Urinary bladder (tissue), 4 donors: Measurements from ENCODE around the gene KCTD21. TPM values are rescaled to one million over a fixed set of nuclear protein-coding genes. Genes with fewer than 3 reads are reported as not detected.

ENCODE experiments used
- DNase-seq: peaks from one replicate; pipeline ENCODE4 v3.0.0-alpha.2; 2015; ENCODE audit errors: extremely low spot score
- H3K27ac ChIP-seq: one replicate; pipeline ENCODE4 v1.5.1; 2013; ENCODE audit warnings: low read depth, mild to moderate bottlenecking, moderate library complexity
- H3K36me3 ChIP-seq: one replicate; pipeline ENCODE4 v1.6.1; 2013; ENCODE audit warnings: mild to moderate bottlenecking, moderate library complexity; ENCODE audit not compliant: insufficient read depth
- H3K4me1 ChIP-seq: one replicate; pipeline ENCODE4 v1.6.1; 2013; ENCODE audit warnings: mild to moderate bottlenecking, moderate library complexity; ENCODE audit not compliant: insufficient read depth
- H3K4me3 ChIP-seq: one replicate; pipeline ENCODE4 v1.5.1; 2013; ENCODE audit warnings: low read depth, low read length
- WGBS: extraction: QIAGEN DNeasy Blood & Tissue Kit; methylation state at CpG from one replicate; pipeline ENCODE4 v1.1.7; 2013; 5-methylcytosine and 5-hydroxymethylcytosine counted together
- polyA plus RNA-seq: library from polyadenylated mRNA; stranded (reverse); fragments of 200-250 nt; gene quantifications from one replicate; pipeline ENCODE4 v1.2.3, GENCODE V29; 2013
- total RNA-seq: library from RNA; depleted of rRNA; stranded (reverse); fragments of >200 nt; gene quantifications from one replicate; pipeline ENCODE4 v1.2.3, GENCODE V29; 2014
- donor health status: healthy with polysubstance abuse.
- donor health status: healthy.

KCTD21 gene
- total and polyA plus RNA-seq, 2 donors, result 6.2 to 6.7 TPM

DNA sequence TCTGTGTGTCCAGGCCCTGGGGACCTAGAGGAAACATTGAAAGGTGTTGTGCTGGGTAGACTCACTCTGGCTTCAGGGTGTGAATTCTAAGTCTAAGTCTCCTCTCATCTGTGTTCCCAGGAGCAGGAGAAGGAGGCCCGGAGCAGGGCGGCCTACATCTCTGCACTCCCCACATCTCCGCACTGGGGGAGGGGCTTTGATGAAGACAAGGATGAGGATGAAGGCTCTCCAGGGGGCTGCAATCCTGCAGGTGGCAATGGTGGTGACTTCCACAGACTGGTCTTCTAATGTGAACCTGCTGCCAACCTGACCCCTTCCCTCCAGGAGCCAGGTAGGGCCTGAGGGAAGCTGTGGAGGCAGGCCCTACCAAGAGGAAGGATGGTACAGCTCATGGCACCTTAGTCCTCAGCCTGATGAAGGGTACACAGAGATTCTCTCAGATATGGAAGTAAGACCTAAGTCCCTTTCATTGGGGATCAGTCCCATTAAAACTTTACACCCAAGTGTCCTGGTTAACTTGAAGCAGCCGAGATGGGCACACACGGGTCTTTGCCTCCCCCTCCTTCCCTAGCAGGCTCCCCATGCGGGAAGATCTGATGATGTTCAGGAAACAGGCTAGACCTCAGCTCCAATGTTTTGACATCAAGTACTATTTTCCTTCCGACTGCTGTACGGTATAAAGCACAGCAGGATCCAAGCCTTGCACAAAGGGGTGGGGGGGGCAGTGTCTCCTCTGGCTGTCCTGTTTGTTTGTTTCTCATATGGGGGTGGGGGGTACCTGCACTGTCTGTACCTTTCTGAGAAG, 25.3 kb upstream of the KCTD21 start:
- no peaks in the 10 kb centered on the region for H3K4me1 ChIP-seq
- no peak for DNase-seq

GRCh38 chr11:78212586-78213371, 24.4 kb upstream of the KCTD21 start:
- H3K4me3 ChIP-seq, result no peak overlapping the region
- no peaks in the 10 kb centered on the region for H3K4me1 ChIP-seq
- DNase-seq, result no peak
- no peak overlapping the region for H3K27ac ChIP-seq
- peaks cover 3% of the 10 kb centered on the region for H3K36me3 ChIP-seq
- 84% methylated on average over 11 of the region's 11 CpGs for WGBS

More for the DNA sequence above, 25.3 kb upstream of the KCTD21 start:
- 78% methylated on average over 8 of the region's 8 CpGs for WGBS
- no peak overlapping the region for H3K4me3 ChIP-seq
- H3K27ac ChIP-seq, result no peak overlapping the region
- H3K36me3 ChIP-seq, result peaks cover 3% of the 10 kb centered on the region

- DNase-seq, result no peak
- Histone ChIP-seq H3K4me1 (no peaks in the 10 kb centered on the region), H3K36me3 (peaks cover 3% of the 10 kb centered on the region), H3K4me3 (no peak overlapping the region), H3K27ac (no peak overlapping the region)
- 99% methylated on average over 5 of the region's 5 CpGs for WGBS
Observed at GRCh38 chr11:78211565-78211964, 23.1 kb upstream of the KCTD21 start.

GRCh38 chr11:78210000-78210608, 21.7 kb upstream of the KCTD21 start:
- no peaks in the 10 kb centered on the region for H3K4me1 ChIP-seq
- no peak overlapping the region for H3K27ac ChIP-seq
- DNase-seq, result no peak
- no peaks in the 10 kb centered on the region for H3K36me3 ChIP-seq
- 89% methylated on average over 31 of the region's 31 CpGs for WGBS
- H3K4me3 ChIP-seq, result no peak overlapping the region

DNA sequence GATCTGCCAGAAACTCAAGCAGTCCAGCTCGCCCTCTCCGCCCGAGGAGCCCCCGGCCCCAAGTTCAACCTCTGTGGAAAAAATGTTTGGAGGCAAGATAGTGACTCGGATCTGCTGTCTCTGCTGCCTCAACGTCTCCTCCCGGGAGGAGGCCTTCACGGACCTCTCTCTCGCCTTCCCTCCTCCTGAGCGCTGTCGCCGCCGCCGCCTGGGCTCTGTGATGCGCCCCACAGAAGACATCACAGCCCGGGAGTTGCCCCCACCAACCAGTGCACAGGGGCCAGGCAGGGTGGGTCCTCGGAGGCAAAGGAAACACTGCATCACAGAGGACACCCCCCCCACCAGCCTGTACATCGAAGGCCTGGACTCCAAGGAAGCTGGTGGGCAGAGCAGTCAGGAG, 21.1 kb upstream of the KCTD21 start:
- no peaks in the 10 kb centered on the region for H3K36me3 ChIP-seq
- H3K27ac ChIP-seq, result no peak overlapping the region
- no peak for DNase-seq
- no peak overlapping the region for H3K4me3 ChIP-seq
- WGBS, result 91% methylated on average over 18 of the region's 18 CpGs
- no peaks in the 10 kb centered on the region for H3K4me1 ChIP-seq

- no peaks in the 10 kb centered on the region for H3K4me1 ChIP-seq
- H3K4me3 ChIP-seq, result no peak overlapping the region
- no peak overlapping the region for H3K27ac ChIP-seq
- no peaks in the 10 kb centered on the region for H3K36me3 ChIP-seq
- DNase-seq, result no peak
- 94% methylated on average over 16 of the region's 16 CpGs for WGBS
Observed at GRCh38 chr11:78208257-78209165, 20.1 kb upstream of the KCTD21 start.

DNA sequence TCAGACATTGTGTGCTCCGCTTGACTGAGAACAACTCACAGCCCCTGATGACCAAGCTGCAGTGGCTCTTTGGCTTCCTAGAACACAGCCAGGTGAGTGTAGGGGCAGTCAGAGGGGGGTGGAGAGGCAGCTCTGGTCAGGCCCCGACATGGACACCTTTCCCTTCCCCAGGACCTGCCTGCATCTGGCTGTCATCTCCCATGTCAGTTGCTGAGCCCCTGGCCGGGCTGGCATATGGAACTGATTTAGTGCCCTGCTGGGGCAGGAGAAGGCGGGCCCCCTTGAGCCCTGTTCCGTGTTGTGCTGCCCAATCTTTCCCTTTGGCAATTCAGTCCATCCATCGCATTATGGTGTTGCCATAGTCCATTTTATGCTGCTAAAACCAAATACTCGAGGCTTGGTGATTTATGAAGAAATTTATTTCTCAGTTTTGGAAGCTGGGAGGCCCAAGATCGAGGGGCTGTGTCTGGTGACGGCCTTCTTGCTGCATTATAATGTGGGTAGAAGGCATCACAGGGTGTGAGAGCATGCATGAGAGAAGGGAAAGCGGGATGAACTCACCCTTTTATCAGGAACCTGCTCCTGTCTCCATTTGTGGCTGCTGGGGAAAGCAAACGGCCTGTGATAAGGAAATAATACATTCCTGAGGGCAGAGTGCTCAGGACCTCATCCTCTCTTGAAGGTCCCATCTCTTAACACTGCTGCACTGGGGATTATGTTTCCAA, 19.3 kb upstream of the KCTD21 start:
- Histone ChIP-seq H3K4me3 (no peak overlapping the region), H3K36me3 (no peaks in the 10 kb centered on the region), H3K4me1 (no peaks in the 10 kb centered on the region), H3K27ac (no peak overlapping the region)
- DNase-seq, result no peak
- WGBS, result 88% methylated on average over 11 of the region's 11 CpGs

DNA sequence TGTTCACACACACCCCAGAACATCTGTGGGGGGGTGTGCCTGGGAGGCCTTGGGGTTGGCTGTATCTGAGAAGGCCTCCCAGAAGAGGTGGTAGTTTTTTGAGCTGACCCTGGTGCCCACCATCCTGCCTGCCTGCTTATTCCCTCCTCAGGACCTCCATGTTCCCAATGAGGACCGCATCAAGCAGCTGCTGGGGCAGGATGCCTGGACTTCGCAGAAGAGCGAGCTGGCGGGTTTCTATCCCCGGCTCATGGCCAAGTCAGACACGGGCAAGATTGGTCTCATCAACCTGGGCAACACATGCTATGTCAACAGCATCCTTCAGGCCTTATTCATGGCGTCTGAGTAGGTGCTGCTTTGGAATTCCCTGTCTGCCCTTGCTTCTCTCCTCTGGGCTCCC, 17.3 kb upstream of the KCTD21 start:
- Histone ChIP-seq H3K4me1 (no peaks in the 10 kb centered on the region), H3K27ac (no peak overlapping the region), H3K36me3 (no peaks in the 10 kb centered on the region), H3K4me3 (no peak overlapping the region)
- no peak for DNase-seq
- WGBS, result 94% methylated on average over 7 of the region's 7 CpGs

DNA sequence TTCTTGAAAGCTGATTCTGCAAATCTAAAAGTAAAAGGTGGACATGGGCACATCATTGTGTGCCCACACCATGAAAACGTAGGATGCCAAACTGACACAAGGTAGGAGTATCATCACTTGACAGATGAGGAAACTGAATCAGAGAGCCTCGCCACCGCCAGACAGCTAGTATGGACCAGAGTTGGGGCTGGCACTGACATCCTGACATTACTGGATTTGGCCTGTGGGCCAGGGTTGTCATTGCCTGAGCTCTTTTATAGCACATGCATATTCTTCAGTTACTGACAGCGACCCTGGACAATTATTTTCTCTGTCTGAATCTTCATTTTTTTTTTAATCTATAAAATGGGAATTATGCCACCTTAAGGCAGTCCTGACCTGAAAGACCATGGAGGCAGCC, 16.8 kb upstream of the KCTD21 start:
- Histone ChIP-seq H3K36me3 (no peaks in the 10 kb centered on the region), H3K27ac (no peak overlapping the region), H3K4me3 (no peak overlapping the region), H3K4me1 (no peaks in the 10 kb centered on the region)
- DNase-seq, result no peak
- WGBS, result 97% methylated on average over 4 of the region's 4 CpGs

DNA sequence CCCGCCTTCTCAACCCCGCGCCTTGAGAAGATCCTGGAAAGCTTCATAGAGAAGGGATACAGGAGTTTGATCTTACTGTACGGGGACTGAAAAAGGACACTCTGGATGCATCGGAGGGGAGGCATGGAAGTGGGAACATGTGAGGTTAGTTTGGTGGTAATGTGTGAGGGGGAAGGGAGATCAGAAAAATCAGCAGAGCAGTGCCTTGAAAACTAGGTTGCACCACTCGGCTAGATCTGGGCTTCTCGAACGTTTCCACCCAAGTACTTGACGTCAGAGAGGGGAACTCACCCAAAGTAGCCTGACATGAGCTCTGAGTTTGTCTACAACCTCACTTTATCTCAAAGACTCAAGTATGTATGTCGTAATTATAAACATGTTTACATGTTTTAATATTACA, 14.8 kb upstream of the KCTD21 start:
- H3K27ac ChIP-seq, result no peak overlapping the region
- no peak overlapping the region for H3K4me3 ChIP-seq
- H3K4me1 ChIP-seq, result no peaks in the 10 kb centered on the region
- no peaks in the 10 kb centered on the region for H3K36me3 ChIP-seq
- DNase-seq, result no peak
- 85% methylated on average over 10 of the region's 10 CpGs for WGBS

DNA sequence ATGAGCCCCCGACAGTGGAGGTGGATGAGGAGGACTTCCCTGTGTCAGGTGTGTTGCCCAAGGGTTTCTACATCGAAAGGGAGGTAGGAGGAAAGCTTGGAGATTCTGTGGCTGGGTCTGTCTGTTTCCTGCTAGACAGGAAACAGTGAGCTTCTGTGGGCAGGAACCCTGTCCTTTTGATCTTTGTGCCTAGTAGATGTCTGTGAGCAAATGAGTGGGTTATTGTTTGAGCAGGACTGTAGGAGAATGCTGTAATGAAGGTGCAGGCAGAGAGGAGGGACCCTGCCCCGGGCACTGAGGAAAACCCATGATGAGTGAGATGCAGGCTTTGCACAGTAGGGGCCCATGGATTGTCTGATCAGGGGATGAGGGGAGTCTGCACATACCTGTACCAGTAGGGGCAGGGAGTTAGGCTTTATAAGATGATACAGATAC, 14.3 kb upstream of the KCTD21 start:
- H3K36me3 ChIP-seq, result no peaks in the 10 kb centered on the region
- 72% methylated on average over 3 of the region's 3 CpGs for WGBS
- H3K27ac ChIP-seq, result no peak overlapping the region
- DNase-seq, result no peak
- no peaks in the 10 kb centered on the region for H3K4me1 ChIP-seq
- no peak overlapping the region for H3K4me3 ChIP-seq

DNA sequence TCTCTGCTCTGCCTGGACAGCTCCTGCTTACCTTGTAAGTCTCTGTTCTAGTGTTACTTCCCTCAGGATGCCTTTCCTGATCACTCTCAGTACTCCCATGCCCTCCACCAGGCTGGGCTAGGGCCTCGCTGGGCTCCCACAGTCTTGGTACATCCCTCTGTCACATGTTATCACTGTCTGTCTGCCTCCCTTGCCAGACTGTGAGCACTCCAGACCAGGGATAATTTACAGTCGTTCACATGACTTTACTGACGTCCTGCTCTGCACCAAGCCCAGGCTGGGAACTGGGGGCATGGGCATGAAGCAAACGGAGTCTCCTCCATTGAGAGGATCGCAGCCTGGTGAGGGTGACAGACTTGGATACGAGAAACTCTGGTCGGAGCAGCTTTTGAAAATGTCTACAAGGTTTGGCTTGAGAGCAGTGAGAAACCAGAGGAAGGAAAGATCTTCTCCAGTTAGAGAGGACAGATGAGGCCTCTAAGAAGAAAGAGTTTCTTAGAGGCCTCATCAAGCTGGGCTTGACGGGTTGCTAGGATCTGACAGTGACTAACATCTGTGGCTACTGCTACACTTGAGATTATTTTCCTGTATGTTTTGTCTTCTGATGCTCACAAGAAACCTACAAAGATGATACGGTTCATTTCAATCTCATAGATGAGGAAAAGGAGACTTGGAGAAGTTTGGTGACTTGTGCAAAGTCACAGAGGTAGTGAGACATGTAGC, 12.8 kb upstream of the KCTD21 start:
- no peak overlapping the region for H3K4me3 ChIP-seq
- no peak overlapping the region for H3K27ac ChIP-seq
- peaks cover 2% of the 10 kb centered on the region for H3K36me3 ChIP-seq
- no peak for DNase-seq
- 81% methylated on average over 9 of the region's 9 CpGs for WGBS
- H3K4me1 ChIP-seq, result no peaks in the 10 kb centered on the region
